GM10266 (cell line): ENCODE results near the gene ELF1.

Source experiments
- DNase-seq: peaks from one replicate; pipeline ENCODE4 v3.0.0; 2012; ENCODE audit errors: extremely low spot score
- TF ChIP-seq, protein P1 (sequence below): IDR thresholded peaks from 2 replicates; pipeline ENCODE4 v1.5.1; 2012; ENCODE audit warnings: mild to moderate bottlenecking, low read depth; ENCODE audit not compliant: control insufficient read depth, insufficient read depth; ENCODE audit errors: missing control alignments

Gene ELF1

DNA sequence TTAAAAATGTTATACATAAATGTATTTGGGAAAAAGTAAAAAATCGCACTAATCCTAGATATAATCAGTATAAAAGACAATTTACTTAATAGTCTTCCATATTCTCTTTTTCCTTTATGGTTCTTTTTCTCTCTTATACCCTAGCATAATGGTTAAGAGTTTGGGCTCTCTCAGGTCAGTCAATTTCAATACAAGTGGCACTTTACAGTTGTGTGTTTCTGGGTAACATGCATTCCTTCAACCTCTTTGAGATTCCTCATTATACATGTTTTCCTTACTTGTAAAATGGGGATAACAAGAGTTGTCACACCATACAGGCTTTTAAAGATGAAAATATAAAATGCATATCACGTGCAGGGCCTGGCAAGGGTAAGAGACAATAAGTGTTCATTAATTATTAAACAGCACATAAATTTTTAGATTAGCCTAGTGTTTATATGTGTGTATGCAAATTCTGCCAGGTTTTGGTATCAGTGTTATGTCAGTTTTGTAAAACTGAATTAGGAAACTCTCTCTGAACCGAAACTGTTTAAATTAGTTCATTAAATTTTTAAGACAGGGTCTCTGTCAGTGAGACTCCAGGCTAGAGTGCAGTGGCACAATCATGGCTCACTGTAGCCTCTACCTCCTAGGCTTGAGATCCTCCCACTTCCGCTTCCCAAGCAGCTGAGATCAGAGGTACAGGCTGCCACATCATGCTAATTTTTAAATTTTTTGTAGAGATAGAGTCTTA, 49.8 kb downstream of the ELF1 start:
- TF ChIP-seq, protein P1, sequence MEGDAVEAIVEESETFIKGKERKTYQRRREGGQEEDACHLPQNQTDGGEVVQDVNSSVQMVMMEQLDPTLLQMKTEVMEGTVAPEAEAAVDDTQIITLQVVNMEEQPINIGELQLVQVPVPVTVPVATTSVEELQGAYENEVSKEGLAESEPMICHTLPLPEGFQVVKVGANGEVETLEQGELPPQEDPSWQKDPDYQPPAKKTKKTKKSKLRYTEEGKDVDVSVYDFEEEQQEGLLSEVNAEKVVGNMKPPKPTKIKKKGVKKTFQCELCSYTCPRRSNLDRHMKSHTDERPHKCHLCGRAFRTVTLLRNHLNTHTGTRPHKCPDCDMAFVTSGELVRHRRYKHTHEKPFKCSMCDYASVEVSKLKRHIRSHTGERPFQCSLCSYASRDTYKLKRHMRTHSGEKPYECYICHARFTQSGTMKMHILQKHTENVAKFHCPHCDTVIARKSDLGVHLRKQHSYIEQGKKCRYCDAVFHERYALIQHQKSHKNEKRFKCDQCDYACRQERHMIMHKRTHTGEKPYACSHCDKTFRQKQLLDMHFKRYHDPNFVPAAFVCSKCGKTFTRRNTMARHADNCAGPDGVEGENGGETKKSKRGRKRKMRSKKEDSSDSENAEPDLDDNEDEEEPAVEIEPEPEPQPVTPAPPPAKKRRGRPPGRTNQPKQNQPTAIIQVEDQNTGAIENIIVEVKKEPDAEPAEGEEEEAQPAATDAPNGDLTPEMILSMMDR: no peak
- DNase-seq: no peak

DNA sequence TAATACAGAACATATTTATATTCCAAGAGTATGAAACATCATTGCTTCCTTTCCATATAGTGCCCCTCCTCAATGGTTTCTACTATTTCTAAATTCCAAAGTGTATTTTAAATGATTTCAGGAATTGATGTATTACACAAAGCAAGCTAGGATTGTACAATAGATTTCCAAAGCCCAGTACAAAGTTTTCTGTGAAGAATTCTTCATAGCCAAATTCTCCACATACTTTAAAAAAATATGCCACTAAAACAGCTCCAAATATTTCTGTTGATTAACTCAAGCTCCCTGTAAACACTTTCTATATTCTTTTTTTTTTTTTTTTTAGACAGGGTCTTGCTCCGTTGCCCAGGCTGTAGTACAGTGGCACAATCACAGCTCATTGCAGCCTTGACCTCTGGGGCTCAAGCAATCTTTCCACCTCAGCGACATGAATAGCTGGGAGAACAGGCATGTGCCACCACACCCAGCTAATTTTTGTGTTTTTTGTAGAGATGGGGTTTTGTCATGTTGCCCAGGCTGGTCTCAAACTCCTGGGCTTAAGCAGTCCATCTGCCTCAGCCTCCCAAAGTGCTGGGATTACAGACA, 50.6 kb downstream of the ELF1 start:
- TF ChIP-seq, protein P1: no peak
- no peak for DNase-seq

DNA sequence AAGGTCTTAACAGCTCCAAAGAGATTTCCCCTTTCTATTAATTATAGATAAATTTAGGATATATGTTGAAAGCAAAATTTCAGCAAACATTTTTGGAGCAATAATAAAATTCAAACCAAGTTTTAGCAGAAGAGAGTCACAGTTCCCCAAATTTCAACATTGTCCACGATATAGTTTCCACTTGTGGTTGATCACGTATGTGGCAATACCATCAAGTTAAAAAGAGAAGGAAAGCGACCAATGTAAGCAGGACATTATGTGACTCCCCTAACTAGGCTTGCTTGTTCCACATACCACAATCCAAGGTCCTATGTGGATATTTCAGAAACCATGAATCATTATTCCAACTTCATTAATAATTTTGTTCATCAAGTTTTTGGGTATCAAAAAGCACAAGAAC, 52.8 kb downstream of the ELF1 start:
- DNase-seq: no peak
- TF ChIP-seq, protein P1: no peak

DNA sequence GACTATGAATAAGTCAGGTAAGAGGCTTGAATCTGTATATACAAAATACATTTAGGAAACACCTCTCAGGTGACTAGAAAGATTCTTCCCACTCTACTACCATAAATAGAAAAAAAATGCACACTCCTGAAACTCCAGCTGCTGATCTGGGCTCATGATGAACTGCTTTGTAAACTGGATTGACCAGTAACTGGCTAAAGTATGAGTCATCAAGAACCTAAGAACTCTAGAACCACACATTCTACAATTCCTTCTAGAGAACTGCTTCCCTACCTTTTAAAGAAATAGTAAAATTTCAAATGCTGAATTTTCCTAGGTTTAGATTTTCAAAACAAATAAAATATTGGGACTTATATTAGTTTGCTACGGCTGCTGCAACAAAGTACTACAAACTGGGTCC, 55.2 kb downstream of the ELF1 start:
- TF ChIP-seq, protein P1: no peak
- no peak for DNase-seq

DNA sequence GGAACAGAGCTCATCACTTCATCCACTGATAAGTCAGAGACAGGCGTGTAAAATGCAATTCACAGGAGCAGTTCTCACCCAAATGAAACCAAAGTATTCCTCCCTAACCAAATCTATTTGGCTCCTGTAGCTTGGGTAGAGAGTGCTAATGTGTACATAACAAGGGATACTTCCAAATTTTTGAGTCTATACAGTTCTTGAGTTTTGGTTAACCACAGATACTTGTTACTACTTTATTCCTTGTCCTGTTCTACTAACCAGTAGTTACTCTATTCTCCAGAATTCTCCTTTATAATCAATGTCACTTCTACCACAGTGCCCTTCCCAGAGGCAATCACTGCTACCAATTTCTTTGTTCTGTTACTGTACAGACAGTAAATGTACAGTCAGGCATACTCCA, 57.3 kb downstream of the ELF1 start:
- TF ChIP-seq, protein P1: no peak
- no peak for DNase-seq

DNA sequence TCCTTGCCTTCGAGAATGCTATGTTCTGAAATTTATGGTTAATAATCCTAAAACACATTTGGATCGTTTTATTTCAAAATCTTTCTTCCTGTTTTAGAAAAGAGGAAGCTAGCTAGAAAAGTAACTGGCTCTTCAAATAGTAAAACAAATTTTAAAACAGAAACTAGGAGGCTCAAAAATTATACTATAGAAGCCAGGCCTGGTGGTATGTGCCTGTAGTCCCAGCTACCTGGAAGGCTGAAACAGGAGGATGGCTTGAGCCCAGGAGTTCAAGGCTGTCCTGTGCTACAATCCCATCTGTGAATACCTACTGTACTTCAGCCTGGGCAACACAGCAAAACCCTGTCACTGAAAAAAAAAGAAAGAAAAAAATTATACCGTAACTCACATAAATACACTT, 57.9 kb downstream of the ELF1 start:
- TF ChIP-seq, protein P1: no peak
- DNase-seq: no peak

DNA sequence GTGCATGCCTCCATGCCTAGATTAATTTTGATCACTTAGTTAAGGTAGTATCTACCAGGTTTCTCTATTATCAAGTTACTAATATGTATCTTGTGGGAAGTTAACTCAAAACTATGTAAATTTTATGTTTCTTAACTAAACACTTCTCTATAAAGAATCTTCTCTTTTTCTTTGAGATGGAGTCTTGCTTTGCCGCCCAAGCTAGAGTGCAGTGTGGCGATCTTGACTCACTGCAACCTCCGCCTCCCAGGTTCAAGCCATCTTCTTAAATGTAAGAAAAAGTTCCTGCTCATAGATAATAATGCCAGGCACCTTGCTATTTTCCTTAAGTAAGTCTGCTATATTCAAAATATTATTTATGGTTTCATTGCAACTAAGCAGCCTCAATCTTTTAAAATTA, 58.4 kb downstream of the ELF1 start:
- TF ChIP-seq, protein P1: no peak
- no peak for DNase-seq
